WTC11 (cell line): Measurements from ENCODE around the gene ATL2. TPM values are rescaled to one million over a fixed set of nuclear protein-coding genes. Genes with fewer than 3 reads are reported as not detected.

Experiments
- ATAC-seq: fragments of 200-7000 bp; cut with Tn5 transposase; 2 replicates; pipeline ENCODE4 v1.10.0; 2021; ENCODE audit warnings: mild to moderate bottlenecking, moderate library complexity
- CTCF ChIA-PET: fragments of 300-600 bp; sonication (Branson Sonifier 250); formaldehyde crosslinking; loops from one replicate; lab custom pipeline; 2021; ENCODE audit warnings: antibody characterized with exemption; lab: Charles Lee
- POLR2A ChIA-PET: fragments of 350-600 bp; sonication (Branson Sonifier 250); formaldehyde crosslinking; loops from one replicate; lab custom pipeline; 2021; ENCODE audit warnings: antibody characterized with exemption; lab: Charles Lee
- DNase-seq: peaks from one replicate; pipeline ENCODE4 v3.0.0; 2021; ENCODE audit warnings: low spot score
- H3K27ac Mint-ChIP-seq: 2 replicates; pipeline ENCODE4 v1.8.0; 2021; ENCODE audit warnings: mixed read lengths
- H3K27me3 Mint-ChIP-seq: 2 replicates; pipeline ENCODE4 v1.8.0; 2021; ENCODE audit warnings: low read depth, mild to moderate bottlenecking, moderate library complexity, mixed read lengths
- H3K36me3 Mint-ChIP-seq: 2 replicates; pipeline ENCODE4 v1.8.0; 2021; ENCODE audit warnings: mixed read lengths
- H3K4me1 Mint-ChIP-seq: 2 replicates; pipeline ENCODE4 v1.8.0; 2022; ENCODE audit warnings: mixed read lengths
- H3K4me3 Mint-ChIP-seq: 2 replicates; pipeline ENCODE4 v1.8.0; 2021; ENCODE audit warnings: mild to moderate bottlenecking, moderate library complexity, mixed read lengths
- H3K9me3 Mint-ChIP-seq: 2 replicates; pipeline ENCODE4 v1.8.0; 2021; ENCODE audit warnings: mixed read lengths
- ATF1 ChIP-seq: sonication (generic); formaldehyde crosslinking; IDR thresholded peaks from 2 replicates; pipeline ENCODE4 v1.8.1; 2023; ENCODE audit warnings: mild to moderate bottlenecking, moderate library complexity, missing genetic modification reagents
- ERG ChIP-seq: fragments of 250-450 bp; sonication (Bioruptor Pico); IDR thresholded peaks from 2 replicates; pipeline ENCODE4 v1.8.0; 2021; ENCODE audit warnings: mild to moderate bottlenecking
- ETV6 ChIP-seq: sonication (generic); formaldehyde crosslinking; IDR thresholded peaks from 2 replicates; pipeline ENCODE4 v1.8.1; 2022; ENCODE audit warnings: mild to moderate bottlenecking, missing genetic modification reagents
- FOXP4 ChIP-seq: sonication (generic); formaldehyde crosslinking; IDR thresholded peaks from 2 replicates; pipeline ENCODE4 v1.8.0; 2022; ENCODE audit warnings: mild to moderate bottlenecking, missing genetic modification reagents
- GABPB1 ChIP-seq: sonication (generic); formaldehyde crosslinking; IDR thresholded peaks from 2 replicates; pipeline ENCODE4 v1.8.1; 2023; ENCODE audit warnings: mild to moderate bottlenecking, missing genetic modification reagents
- GRHL2 ChIP-seq: fragments of 250-450 bp; sonication (Bioruptor Pico); IDR thresholded peaks from 2 replicates; pipeline ENCODE4 v1.8.0; 2022; ENCODE audit warnings: mild to moderate bottlenecking, moderate library complexity; ENCODE audit not compliant: insufficient replicate concordance, severe bottlenecking
- MYBL2 ChIP-seq: sonication (generic); formaldehyde crosslinking; IDR thresholded peaks from 2 replicates; pipeline ENCODE4 v1.8.1; 2023; ENCODE audit warnings: mild to moderate bottlenecking, moderate library complexity, missing genetic modification reagents
- PRDM15 ChIP-seq: sonication (generic); formaldehyde crosslinking; IDR thresholded peaks from 2 replicates; pipeline ENCODE4 v1.8.0; 2022; ENCODE audit warnings: missing genetic modification reagents
- PREB ChIP-seq: sonication (generic); formaldehyde crosslinking; IDR thresholded peaks from 2 replicates; pipeline ENCODE4 v1.8.1; 2022; ENCODE audit warnings: mild to moderate bottlenecking, missing genetic modification reagents, moderate library complexity, borderline replicate concordance
- PRRX2 ChIP-seq: fragments of 250-450 bp; sonication (Bioruptor Pico); IDR thresholded peaks from 2 replicates; pipeline ENCODE4 v1.8.0; 2021; ENCODE audit warnings: mild to moderate bottlenecking
- SMAD3 ChIP-seq: sonication (generic); formaldehyde crosslinking; IDR thresholded peaks from 2 replicates; pipeline ENCODE4 v1.8.0; 2022; ENCODE audit warnings: missing genetic modification reagents, mild to moderate bottlenecking, borderline replicate concordance
- SMAD4 ChIP-seq: sonication (generic); formaldehyde crosslinking; IDR thresholded peaks from 2 replicates; pipeline ENCODE4 v1.8.0; 2022; ENCODE audit warnings: mild to moderate bottlenecking, missing genetic modification reagents
- ZNF263 ChIP-seq: sonication (generic); formaldehyde crosslinking; IDR thresholded peaks from 2 replicates; pipeline ENCODE4 v1.8.1; 2022; ENCODE audit warnings: low read depth, mild to moderate bottlenecking, moderate library complexity, missing genetic modification reagents
- ZNF396 ChIP-seq: fragments of 250-450 bp; sonication (Bioruptor Pico); IDR thresholded peaks from 2 replicates; pipeline ENCODE4 v1.8.0; 2021; ENCODE audit warnings: mild to moderate bottlenecking, moderate library complexity, borderline replicate concordance
- ZNF532 ChIP-seq: fragments of 250-450 bp; sonication (Bioruptor Pico); IDR thresholded peaks from 2 replicates; pipeline ENCODE4 v1.9.0; 2021; ENCODE audit warnings: mild to moderate bottlenecking, borderline replicate concordance
- total RNA-seq: library from RNA; stranded (reverse); gene quantifications from 3 replicates; pipeline ENCODE4 v1.2.3, GENCODE V29; 2021

The ATL2 gene
- total RNA-seq, 1 experiment from 2014 or later, result 90.5 TPM

- no peaks in the 10 kb centered on the region for H3K9me3 Mint-ChIP-seq
- ChIA-PET CTCF (no interaction called here), POLR2A (no interaction called here)
- no peak overlapping the region for H3K4me3 Mint-ChIP-seq
- TF ChIP-seq SMAD3 (CRISPR knock-in tag) (no peak), PRRX2 (CRISPR knock-in tag) (no peak), MYBL2 (CRISPR knock-in tag) (no peak), ZNF532 (CRISPR knock-in tag) (no peak), ZNF263 (CRISPR knock-in tag) (no peak), GABPB1 (CRISPR knock-in tag) (no peak), ERG (CRISPR knock-in tag) (no peak), ETV6 (CRISPR knock-in tag) (no peak), FOXP4 (no peak), PREB (no peak), SMAD4 (CRISPR knock-in tag) (no peak), PRDM15 (CRISPR knock-in tag) (no peak), ATF1 (CRISPR knock-in tag) (no peak), GRHL2 (CRISPR knock-in tag) (no peak), ZNF396 (CRISPR knock-in tag) (no peak)
- H3K36me3 Mint-ChIP-seq, result peaks cover 57% of the 10 kb centered on the region
- no peaks in the 10 kb centered on the region for H3K27me3 Mint-ChIP-seq
- no peak for DNase-seq
- H3K27ac Mint-ChIP-seq, result no peak overlapping the region; the same call in 1 of the 2 replicates
- peaks cover 21% of the 10 kb centered on the region for H3K4me1 Mint-ChIP-seq
- no peak for ATAC-seq
Measured at GRCh38 chr2:38296197-38296780, 80.8 kb downstream of the ATL2 start.
